MM.1S (cell line): ENCODE data around the gene HELZ2.

ENCODE experiments used
- CTCF ChIP-seq: fragments of 300-600 bp; sonication (generic); IDR thresholded peaks from 2 replicates; pipeline ENCODE4 v1.5.1; 2016; ENCODE audit warnings: antibody characterized with exemption, low read length, mixed read lengths
- EZH2 ChIP-seq: fragments of 300-600 bp; sonication (generic); optimal IDR thresholded peaks from 2 replicates; pipeline ENCODE3; 2017; ENCODE audit warnings: low read depth, mild to moderate bottlenecking, antibody characterized with exemption, low read length, mixed read lengths
- EZH2phosphoT487 ChIP-seq: fragments of 300-600 bp; sonication (generic); IDR thresholded peaks from 2 replicates; pipeline ENCODE4 v1.6.1; 2018; ENCODE audit warnings: antibody characterized with exemption, low read length

DNA sequence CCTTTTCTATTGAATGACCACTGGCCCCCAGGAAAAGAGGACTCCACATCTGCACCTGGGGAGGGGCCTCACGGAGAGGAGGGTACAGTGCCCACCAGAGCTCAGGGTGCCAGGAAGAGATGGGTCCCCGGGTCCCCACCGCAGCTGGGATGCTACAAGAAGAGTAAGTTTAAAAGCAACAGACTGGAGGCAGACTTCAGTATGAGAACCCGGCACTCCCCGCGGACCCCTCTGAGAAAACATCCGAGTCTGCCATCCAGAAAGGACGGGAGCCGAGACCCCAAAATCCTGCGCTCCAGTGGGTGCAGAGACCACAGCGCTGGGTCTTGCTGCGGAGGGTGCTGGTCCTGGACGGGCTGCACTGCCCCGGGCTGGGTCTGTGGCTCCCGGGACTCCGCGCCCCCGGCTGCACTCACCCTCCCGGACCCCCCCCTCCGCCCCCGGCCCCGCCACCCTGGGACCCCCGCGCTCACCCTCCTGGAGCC, 350 bp downstream of the HELZ2 start:
- TF ChIP-seq CTCF (no peak), EZH2phosphoT487 (no peak), EZH2 (no peak)
